Activated CD8-positive, alpha-beta T cell treated with anti-CD3 and anti-CD28 coated beads for 36 hours (primary cell): Measurements from ENCODE around the gene STT3A. TPM values are rescaled to one million over a fixed set of nuclear protein-coding genes. Genes with fewer than 3 reads are reported as not detected.

Source experiments
- ATAC-seq: fragments of 200-7000 bp; cut with Tn5 transposase; one replicate; pipeline ENCODE4 v1.10.0; 2021; ENCODE audit warnings: mild to moderate bottlenecking, moderate library complexity
- CTCF ChIA-PET: fragments of 350-600 bp; sonication (Branson Sonifier 250); formaldehyde crosslinking; loops from one replicate; lab custom pipeline; 2021; ENCODE audit warnings: antibody characterized with exemption; lab: Charles Lee
- POLR2A ChIA-PET: fragments of 350-600 bp; sonication (Branson Sonifier 250); formaldehyde crosslinking; loops from one replicate; lab custom pipeline; 2021; ENCODE audit warnings: antibody characterized with exemption; lab: Charles Lee
- DNase-seq: peaks from one replicate; pipeline ENCODE4 v3.0.0-alpha.2; 2020
- H3K27ac Mint-ChIP-seq: one replicate; pipeline ENCODE4 v1.8.0; 2021; ENCODE audit warnings: mild to moderate bottlenecking, mixed read lengths
- H3K27me3 Mint-ChIP-seq: one replicate; pipeline ENCODE4 v1.8.0; 2021; ENCODE audit warnings: mixed read lengths
- H3K36me3 Mint-ChIP-seq: one replicate; pipeline ENCODE4 v1.8.0; 2021; ENCODE audit warnings: low read depth, mixed read lengths
- H3K4me1 Mint-ChIP-seq: one replicate; pipeline ENCODE4 v1.8.0; 2021; ENCODE audit warnings: low read depth, mixed read lengths
- H3K4me3 Mint-ChIP-seq: one replicate; pipeline ENCODE4 v1.8.0; 2021; ENCODE audit warnings: mild to moderate bottlenecking, moderate library complexity, mixed read lengths
- H3K9me3 Mint-ChIP-seq: one replicate; pipeline ENCODE4 v1.8.0; 2021; ENCODE audit warnings: mixed read lengths
- CTCF ChIP-seq: fragments of 200-600 bp; IDR thresholded peaks from one replicate; pipeline ENCODE4 v1.8.0; 2022; ENCODE audit warnings: antibody characterized with exemption, mild to moderate bottlenecking
- intact Hi-C: fragments of 100-400 bp; cut with micrococcal nuclease; formaldehyde crosslinking; loops from one replicate; pipeline ENCODE4 v1.10.0; 2022
- total RNA-seq, 2 experiments: library from RNA; stranded (reverse); gene quantifications; one replicate each; pipeline ENCODE4 v1.2.3, GENCODE V29; 2021

STT3A gene
- total RNA-seq, 2 experiments from 2014 or later, result 111 to 114 TPM

GRCh38 chr11:125583496-125583895 is 9.2 kb upstream of the STT3A start:
- Mint-ChIP-seq H3K27me3 (no peaks in the 10 kb centered on the region), H3K4me3 (no peak overlapping the region), H3K9me3 (no peaks in the 10 kb centered on the region), H3K27ac (no peak overlapping the region), H3K36me3 (peaks cover 34% of the 10 kb centered on the region), H3K4me1 (no peaks in the 10 kb centered on the region)
- no peak for TF ChIP-seq CTCF
- ATAC-seq (no peak), DNase-seq (no peak)
- ChIA-PET CTCF (interaction anchor here (1.3 kb wide), 1 partner anchor 9 kb away, joined by 4 read pairs; the partner anchor contains the start of gene STT3A), POLR2A (interaction anchor here (0.8 to 2.6 kb wide), 2 partner anchors 9 to 14 kb away, joined by 3 to 6 read pairs; partner anchors contain the start of genes EI24 and STT3A)
- intact Hi-C loops, result no loop called here

GRCh38 chr11:125585487-125585886 is 7.2 kb upstream of the STT3A start:
- ATAC-seq, result no peak
- Mint-ChIP-seq H3K9me3 (no peaks in the 10 kb centered on the region), H3K4me3 (no peak overlapping the region), H3K27ac (no peak overlapping the region), H3K36me3 (peaks cover 21% of the 10 kb centered on the region), H3K4me1 (no peaks in the 10 kb centered on the region), H3K27me3 (no peaks in the 10 kb centered on the region)
- CTCF ChIA-PET, result interaction anchor here (1.0 kb wide), 1 partner anchor 16 kb away, joined by 3 read pairs; no protein-coding TSS in a partner anchor
- POLR2A ChIA-PET, result interaction anchor here (0.6 kb wide), 1 partner anchor 17 kb away, joined by 3 read pairs; no protein-coding TSS in a partner anchor
- TF ChIP-seq CTCF, result no peak
- DNase-seq, result no peak
- intact Hi-C loops, result no loop called here

GRCh38 chr11:125586623-125587022 is 6.0 kb upstream of the STT3A start:
- ATAC-seq (no peak), DNase-seq (no peak)
- CTCF ChIA-PET, result no interaction called here
- Mint-ChIP-seq H3K4me3 (no peak overlapping the region), H3K36me3 (peaks cover 19% of the 10 kb centered on the region), H3K27ac (no peak overlapping the region), H3K27me3 (no peaks in the 10 kb centered on the region), H3K4me1 (peaks cover 4% of the 10 kb centered on the region), H3K9me3 (no peaks in the 10 kb centered on the region)
- intact Hi-C loops, result no loop called here
- TF ChIP-seq CTCF, result no peak
- POLR2A ChIA-PET, result no interaction called here

- Mint-ChIP-seq H3K4me1 (peaks cover 4% of the 10 kb centered on the region), H3K9me3 (no peaks in the 10 kb centered on the region), H3K27me3 (no peaks in the 10 kb centered on the region), H3K36me3 (peaks cover 21% of the 10 kb centered on the region), H3K4me3 (no peak overlapping the region), H3K27ac (no peak overlapping the region)
- DNase-seq, result no peak
- intact Hi-C loops, result no loop called here
- no peak for TF ChIP-seq CTCF
- no peak for ATAC-seq
- ChIA-PET CTCF (no interaction called here), POLR2A (no interaction called here)
Measured at GRCh38 chr11:125587480-125587879, 5.2 kb upstream of the STT3A start.

GRCh38 chr11:125588505-125588904 is 4.1 kb upstream of the STT3A start:
- no peaks in the 10 kb centered on the region for H3K27me3 Mint-ChIP-seq
- no peaks in the 10 kb centered on the region for H3K9me3 Mint-ChIP-seq
- POLR2A ChIA-PET, result no interaction called here
- no peak overlapping the region for H3K4me3 Mint-ChIP-seq
- no peak overlapping the region for H3K27ac Mint-ChIP-seq
- CTCF ChIA-PET, result no interaction called here
- DNase-seq (no peak), ATAC-seq (no peak)
- TF ChIP-seq CTCF, result no peak
- H3K4me1 Mint-ChIP-seq, result peaks cover 6% of the 10 kb centered on the region
- H3K36me3 Mint-ChIP-seq, result peaks cover 20% of the 10 kb centered on the region
- intact Hi-C loops, result no loop called here
